ENCODE results near the gene FOXN3.

FOXN3 gene

GRCh38 chr14:89215114-89215513 is 201.9 kb downstream of the FOXN3 start:
- no peak overlapping the region for H3K27ac ChIP-seq (ENCODE audit: low read length)
- no peak for TF ChIP-seq EZH2phosphoT487 (IDR thresholded peaks at IDR 0.05; ENCODE audit: low read depth)
- TF ChIP-seq CTCF (IDR thresholded peaks at IDR 0.05; ENCODE audit: low read depth, low read length) = no peak

GRCh38 chr14:89214221-89214965 is 202.6 kb downstream of the FOXN3 start:
- Histone ChIP-seq H3K36me3 (replicated peaks; ENCODE audit: low read depth, low read length) (no peaks in the 10 kb centered on the region), H3K27ac (ENCODE audit: low read length) (no peak overlapping the region), H4K20me1 (ENCODE audit: insufficient read depth, low read length) (no peaks in the 10 kb centered on the region), H3K4me2 (ENCODE audit: low read length) (no peak overlapping the region), H3K4me1 (ENCODE audit: low read length) (no peaks in the 10 kb centered on the region), H3K27me3 (ENCODE audit: low read depth, low read length) (no peaks in the 10 kb centered on the region), H2AFZ (ENCODE audit: low read depth, low read length) (no peak overlapping the region), H3K9me3 (ENCODE audit: insufficient read depth, low read length) (no peaks in the 10 kb centered on the region), H3K79me2 (ENCODE audit: low read length) (no peaks in the 10 kb centered on the region), H3K9ac (ENCODE audit: low read length) (no peak overlapping the region), H3K4me3 (ENCODE audit: low read length) (no peak overlapping the region)
- TF ChIP-seq EZH2phosphoT487 (IDR thresholded peaks at IDR 0.05; ENCODE audit: low read depth) (no peak), CTCF (IDR thresholded peaks at IDR 0.05; ENCODE audit: low read depth, low read length) (no peak)

More at GRCh38 chr14:89215114-89215513, 201.9 kb downstream of the FOXN3 start:
- Histone ChIP-seq H3K4me1 (ENCODE audit: low read length) (no peaks in the 10 kb centered on the region), H4K20me1 (ENCODE audit: insufficient read depth, low read length) (no peaks in the 10 kb centered on the region), H3K4me3 (ENCODE audit: low read length) (no peak overlapping the region), H3K9ac (ENCODE audit: low read length) (no peak overlapping the region), H3K9me3 (ENCODE audit: insufficient read depth, low read length) (no peaks in the 10 kb centered on the region), H3K27me3 (ENCODE audit: low read depth, low read length) (no peaks in the 10 kb centered on the region), H2AFZ (ENCODE audit: low read depth, low read length) (no peak overlapping the region), H3K79me2 (ENCODE audit: low read length) (no peaks in the 10 kb centered on the region), H3K4me2 (ENCODE audit: low read length) (no peak overlapping the region), H3K36me3 (replicated peaks; ENCODE audit: low read depth, low read length) (peaks cover 3% of the 10 kb centered on the region)

- H3K27ac ChIP-seq (ENCODE audit: low read length) = no peak overlapping the region
- H3K9ac ChIP-seq (ENCODE audit: low read length) = no peak overlapping the region
These were observed 204.4 kb downstream of the FOXN3 start for GRCh38 chr14:89212386-89213235.

More at GRCh38 chr14:89212386-89213235, 204.4 kb downstream of the FOXN3 start:
- Histone ChIP-seq H4K20me1 (ENCODE audit: insufficient read depth, low read length) (0 out of 2 replicates have a peak, but pooled peaks cover 3% of the 10 kb centered on the region), H3K79me2 (ENCODE audit: low read length) (no peaks in the 10 kb centered on the region), H3K4me3 (ENCODE audit: low read length) (no peak overlapping the region), H3K27me3 (ENCODE audit: low read depth, low read length) (no peaks in the 10 kb centered on the region), H3K4me2 (ENCODE audit: low read length) (no peak overlapping the region), H3K4me1 (ENCODE audit: low read length) (no peaks in the 10 kb centered on the region), H2AFZ (ENCODE audit: low read depth, low read length) (no peak overlapping the region), H3K36me3 (replicated peaks; ENCODE audit: low read depth, low read length) (no peaks in the 10 kb centered on the region), H3K9me3 (ENCODE audit: insufficient read depth, low read length) (no peaks in the 10 kb centered on the region)
- no peak for TF ChIP-seq CTCF (IDR thresholded peaks at IDR 0.05; ENCODE audit: low read depth, low read length)
- no peak for TF ChIP-seq EZH2phosphoT487 (IDR thresholded peaks at IDR 0.05; ENCODE audit: low read depth)

Measured in OCI-LY3 (cell line).